Medulla oblongata (tissue), 1 donor: ENCODE results near the gene SLC38A1.

Source experiments
- DNase-seq: peaks from one replicate; pipeline ENCODE4 v3.0.0-alpha.2; 2015; ENCODE audit errors: extremely low spot score

The SLC38A1 gene

DNA sequence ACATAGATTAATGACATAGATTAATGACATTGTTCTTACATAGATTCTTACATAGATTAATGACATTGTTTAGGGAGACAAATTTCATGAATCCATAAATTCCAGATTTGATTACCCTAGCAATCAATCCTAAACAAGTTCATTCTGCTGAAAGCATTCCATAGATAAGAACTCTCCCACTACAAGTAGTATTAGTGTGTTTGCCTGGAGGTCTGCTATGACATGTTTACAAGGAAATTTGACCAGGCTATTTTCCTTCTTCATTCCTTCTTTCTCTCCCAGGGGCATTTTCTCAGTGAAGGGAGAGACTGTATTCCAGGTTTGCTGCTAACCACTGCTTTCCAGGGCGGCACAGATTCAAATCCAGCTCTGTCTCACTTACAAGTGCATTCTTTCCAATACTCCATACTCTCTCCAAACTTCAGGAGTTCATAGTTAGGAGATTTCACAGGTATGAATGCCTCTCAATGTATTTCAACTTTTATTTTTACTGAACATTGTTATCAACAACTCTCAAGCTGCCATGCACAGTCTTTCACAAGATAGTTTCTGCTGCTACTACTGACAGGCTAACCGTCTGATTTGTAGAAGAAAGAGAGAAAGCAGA, 134.5 kb downstream of the SLC38A1 start:
- no peak for DNase-seq

DNA sequence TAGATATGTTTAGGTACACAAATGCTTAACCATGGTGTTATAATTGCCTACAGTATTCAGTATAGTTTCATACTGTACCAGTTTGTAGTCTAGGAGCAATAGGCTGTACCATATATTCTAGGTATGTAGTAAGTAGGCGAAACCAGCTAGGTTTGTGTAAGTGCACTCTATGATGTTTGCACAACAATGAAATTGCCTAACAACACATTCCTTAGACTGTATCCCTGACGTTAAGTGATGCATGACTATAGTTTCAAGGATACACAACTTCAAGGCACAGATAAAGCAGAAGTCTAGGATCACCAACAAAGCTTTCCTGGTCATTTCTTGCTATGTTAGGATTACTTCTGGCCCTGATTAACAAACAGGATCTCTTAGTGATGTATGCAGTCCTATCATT, 135.1 kb downstream of the SLC38A1 start:
- DNase-seq = no peak
